GM21367 (cell line): Measurements from ENCODE around the gene RASL11A.
A peak's percentile ranks its signal among the peaks of the same experiment; 100 is the strongest.
"Not testable (repeated sequence)": the region's sequence is repeated elsewhere in the genome, so short reads cannot be mapped to it uniquely, and the experiment has no call there.

Experiments used
- ATAC-seq: cut with Tn5 transposase; IDR thresholded peaks from one replicate; pipeline ENCODE4 v1.9.1; 2021; ENCODE audit not compliant: unreplicated experiment

The RASL11A gene, protein sequence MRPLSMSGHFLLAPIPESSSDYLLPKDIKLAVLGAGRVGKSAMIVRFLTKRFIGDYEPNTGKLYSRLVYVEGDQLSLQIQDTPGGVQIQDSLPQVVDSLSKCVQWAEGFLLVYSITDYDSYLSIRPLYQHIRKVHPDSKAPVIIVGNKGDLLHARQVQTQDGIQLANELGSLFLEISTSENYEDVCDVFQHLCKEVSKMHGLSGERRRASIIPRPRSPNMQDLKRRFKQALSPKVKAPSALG

DNA sequence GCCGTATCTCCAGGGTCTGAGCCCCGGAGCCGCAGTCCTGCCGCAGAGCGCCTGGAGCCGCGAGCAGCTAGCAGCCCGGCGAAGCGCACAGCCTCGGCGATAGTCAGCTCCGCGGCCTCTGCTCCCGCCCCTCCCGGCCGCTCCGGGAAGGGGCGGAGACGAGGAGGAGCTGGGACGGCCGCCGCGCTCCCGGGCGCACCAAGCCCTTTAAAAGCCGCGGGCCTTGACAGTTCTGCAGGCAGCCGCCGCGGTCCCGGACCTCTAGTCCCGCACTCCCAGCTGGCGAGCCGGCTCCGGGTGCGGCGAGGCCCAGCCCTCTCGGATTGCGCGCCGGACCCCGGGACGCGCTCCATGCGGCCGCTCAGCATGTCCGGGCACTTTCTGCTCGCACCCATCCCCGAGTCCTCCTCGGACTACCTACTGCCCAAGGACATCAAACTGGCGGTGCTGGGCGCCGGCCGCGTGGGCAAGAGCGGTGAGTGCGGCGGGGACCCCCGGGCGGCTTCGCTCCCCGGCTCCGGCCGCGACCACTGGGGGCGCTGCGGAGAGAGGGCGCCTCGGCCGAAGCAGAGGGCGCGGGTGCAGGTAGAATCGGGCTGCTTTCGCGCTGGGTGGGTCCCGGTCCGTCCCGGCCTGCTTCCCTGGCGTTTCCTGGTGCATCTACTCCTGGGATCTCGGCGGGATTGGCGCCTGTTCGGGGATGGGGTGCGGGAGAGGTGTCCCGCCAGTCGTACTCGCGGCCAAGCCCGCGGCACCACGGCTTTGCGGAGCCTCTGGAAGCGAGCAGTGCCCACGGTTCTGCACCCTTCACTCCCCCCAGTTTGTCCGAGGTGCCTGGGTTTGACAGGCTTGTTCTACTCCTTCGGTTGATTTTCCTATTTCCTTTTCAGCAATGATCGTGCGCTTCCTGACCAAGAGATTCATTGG lies at the start of gene RASL11A:
Gene RASL11A (plus strand): TSS at position 237 of the 927 bp plus-strand sequence. CDS start 115 bp downstream, at position 352.
- ATAC-seq, result peak; percentile 62

DNA sequence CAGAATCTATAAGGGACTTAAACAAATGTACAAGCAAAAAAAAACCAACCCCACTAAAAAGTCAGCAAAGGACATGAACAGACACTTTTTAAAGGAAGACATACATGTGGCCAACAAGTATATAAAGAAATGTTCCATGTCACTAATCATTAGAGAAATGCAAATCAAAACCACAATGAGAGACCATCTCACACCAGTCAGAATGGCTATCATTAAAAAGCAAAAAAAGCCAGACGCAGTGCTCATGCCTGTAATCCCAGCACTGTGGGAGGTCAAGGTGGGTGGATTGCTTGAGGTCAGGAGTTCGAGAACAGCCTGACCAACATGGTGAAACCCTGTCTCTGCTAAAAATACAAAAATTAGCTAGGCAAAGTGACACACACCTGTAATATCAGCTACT lies 48.5 kb upstream of the RASL11A start:
- not testable (repeated sequence) for ATAC-seq

DNA sequence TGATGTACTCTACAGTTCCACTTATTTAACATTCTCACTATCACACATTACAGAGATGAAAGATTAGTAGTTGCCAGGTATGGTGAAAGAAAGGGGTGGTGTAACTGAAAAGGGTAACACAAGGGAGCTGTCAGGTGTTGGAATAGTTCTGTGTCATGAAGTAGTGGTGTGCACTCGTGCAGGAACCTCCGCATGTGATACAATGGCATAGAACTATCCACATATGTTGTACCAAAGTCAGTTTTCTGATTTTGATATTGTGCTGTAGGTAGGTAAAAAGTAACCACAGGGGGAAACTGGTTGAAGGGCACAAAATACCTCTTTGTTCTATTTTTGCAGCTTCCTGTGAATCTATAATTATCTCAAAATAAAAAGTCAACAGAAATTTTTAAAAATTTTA lies 43.6 kb upstream of the RASL11A start:
- no peak for ATAC-seq

DNA sequence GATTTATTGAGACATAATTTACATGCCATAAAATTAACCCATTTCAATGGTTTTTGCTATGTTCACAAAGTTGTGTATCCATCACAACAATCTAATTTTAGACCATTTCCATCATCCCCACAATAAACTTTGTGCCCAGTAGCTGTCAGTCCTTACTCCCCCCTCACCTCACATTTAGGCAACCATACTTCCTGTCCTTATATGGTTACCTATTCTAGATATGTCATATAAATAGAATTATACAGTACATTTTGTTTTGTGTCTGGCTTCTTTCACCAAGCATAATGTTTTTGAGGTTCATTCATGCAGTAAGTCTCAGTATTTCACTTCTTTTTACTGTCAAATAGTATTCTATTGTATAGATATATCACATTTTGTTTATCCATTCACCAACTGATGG lies 42.5 kb upstream of the RASL11A start:
- no peak for ATAC-seq

DNA sequence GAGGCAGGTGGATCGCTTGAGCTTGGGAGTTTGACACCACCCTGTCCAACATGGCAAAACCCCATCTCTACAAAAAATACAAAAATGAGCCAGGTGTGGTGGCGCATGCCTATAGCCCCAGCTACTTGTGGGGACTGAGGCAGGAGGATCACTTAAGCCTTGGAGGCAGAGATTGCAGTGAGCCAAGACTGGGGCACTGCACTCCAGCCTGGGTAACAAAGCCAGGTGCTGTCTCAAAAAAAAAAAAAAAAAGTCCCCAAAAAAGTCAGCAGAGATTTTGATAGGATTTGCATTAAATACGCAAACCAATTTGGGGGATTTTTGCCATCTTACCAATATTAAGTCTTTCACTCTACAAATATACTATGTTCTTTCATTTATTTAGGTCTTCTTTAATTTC lies 41.0 kb upstream of the RASL11A start:
- no peak for ATAC-seq

DNA sequence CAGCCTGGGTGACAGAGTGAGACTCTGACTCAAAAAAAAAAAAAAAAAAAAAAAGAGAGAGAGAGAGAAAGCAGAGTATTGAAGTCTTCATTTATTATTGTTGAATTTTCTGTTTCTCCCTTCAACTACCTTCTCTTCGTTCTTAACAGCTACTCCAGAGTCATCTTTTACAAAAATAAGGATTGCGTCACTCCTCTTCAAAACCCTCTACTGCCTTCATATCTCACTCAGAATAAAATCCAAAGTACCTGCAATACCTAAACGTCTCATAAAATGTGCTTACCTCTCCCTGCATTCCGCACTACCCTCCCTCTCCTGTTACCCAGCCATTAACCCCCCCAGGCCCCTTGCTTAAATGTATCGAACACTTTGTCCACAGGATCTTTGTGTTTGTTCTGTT lies 36.7 kb upstream of the RASL11A start:
- ATAC-seq, result no peak

DNA sequence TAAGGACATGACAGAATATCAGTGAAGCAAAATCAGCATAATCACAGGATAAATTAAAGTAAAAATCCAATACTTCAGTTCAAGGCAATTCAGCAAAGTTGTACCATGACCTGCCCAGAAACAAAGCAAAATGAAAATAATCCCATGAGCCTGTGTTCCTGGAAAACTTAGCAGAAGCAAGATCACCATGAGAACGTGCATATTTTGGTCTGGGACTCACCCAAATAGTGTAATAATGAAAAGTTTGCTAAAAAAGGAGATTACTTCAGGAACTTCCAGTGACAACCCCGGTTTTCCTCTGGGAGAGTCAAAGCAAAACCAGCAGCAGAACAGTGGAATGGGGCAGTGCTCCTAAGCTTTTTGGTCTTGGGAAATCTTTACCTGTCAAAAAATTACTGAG lies 34.2 kb upstream of the RASL11A start:
- ATAC-seq, result no peak

DNA sequence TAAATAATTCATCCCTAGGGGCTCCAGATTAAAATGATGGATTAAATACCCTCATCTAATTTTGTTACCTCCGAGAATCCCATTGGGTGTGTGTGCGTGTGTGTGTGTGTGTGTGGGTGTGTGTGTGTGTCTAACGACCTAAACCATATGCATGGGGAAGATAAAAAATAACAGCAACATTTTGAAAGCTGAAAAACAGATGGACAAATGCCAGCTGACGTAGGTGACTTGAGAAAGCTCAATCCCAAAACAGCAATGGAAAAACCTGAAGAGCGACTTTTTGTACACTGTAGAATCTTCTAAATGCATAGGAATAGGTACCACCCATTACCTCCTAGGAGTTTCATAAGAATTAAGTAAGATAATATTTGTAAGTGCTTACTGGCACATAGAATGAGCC lies 27.9 kb upstream of the RASL11A start:
- ATAC-seq, result no peak

DNA sequence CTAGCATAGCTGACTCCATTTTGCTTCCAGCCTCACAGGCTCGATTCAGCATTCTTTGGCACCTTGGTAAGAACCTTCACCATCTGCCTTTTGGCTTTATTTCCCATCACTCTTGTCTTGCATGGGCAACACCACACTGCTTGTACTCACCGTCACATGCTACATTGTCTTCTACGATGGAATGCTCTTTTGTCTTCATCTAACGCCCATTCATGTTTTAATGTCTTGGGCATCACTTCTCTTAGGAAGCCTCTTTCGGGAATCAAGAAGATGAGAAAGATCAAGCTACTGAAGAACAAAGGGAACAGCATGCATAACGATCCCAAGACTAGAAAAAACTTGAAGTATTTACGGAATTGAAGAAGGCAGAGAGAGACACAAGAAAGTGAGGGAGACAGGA lies 25.0 kb upstream of the RASL11A start:
- ATAC-seq, result no peak

DNA sequence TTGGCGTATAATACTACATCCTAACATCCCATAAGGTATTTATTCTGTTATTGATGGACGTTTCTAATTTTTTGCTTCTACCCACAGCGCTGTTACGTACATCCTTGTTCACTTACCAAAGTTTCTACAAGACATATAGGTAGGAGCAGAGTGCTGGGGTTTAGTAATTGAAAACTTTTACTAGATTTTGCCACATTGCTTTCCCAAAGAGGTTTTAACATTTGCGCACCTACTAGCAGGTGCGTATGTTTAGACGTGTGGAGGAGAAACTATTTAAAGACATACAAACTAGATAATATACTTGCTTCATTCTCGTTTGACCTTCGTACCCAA lies 19.8 kb upstream of the RASL11A start:
- peak; percentile 3 for ATAC-seq

DNA sequence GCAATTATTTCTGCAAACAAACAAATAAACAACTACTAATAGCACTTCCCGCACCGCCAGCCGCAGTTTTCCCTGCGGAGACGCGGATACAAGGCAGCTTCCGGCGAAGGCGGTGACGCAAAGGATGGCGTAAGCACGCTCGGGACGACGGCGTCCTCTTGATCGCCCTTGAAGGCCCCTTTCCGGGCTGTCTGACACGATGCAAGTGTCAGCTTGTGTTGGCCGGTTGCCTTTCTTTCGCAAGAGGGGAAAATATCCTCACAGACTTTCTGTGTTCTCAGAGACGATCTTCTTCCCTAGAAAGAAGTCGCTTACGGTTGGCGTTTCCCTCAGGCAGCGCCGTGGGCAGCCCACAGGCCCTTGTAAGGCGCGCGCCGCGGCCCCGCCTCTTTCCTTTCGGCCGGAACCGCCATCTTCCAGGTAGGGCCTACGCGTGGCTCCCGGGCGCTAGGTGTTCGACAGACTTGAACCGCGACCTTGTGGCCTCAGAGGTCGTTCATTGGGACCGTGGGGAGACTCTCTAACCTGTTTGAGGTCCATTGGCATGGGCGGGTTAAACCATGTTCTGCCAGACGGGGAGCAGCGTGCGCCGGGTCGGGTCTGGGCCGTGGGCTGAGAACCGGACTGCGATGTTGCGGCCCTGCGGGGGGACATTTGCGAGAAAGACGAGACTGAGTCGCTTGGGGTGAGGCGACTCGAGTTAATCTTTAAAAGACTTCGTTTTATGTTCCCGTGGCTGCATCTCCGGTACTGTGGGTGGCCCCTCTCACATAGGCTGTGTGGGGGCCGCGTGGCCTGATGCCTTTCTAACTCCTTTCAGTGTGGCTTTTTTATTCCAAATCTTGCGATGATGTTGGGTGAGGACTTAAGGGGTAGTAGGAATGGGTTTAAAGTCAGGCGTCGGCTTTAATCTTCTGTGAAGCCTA lies 19.2 kb upstream of the RASL11A start, which contains the start of gene RPL21:
Gene RPL21 (plus strand): TSS at position 393 of the 926 bp plus-strand sequence. CDS start 2,219 bp downstream, outside the sequence.
- peak; percentile 87 for ATAC-seq

DNA sequence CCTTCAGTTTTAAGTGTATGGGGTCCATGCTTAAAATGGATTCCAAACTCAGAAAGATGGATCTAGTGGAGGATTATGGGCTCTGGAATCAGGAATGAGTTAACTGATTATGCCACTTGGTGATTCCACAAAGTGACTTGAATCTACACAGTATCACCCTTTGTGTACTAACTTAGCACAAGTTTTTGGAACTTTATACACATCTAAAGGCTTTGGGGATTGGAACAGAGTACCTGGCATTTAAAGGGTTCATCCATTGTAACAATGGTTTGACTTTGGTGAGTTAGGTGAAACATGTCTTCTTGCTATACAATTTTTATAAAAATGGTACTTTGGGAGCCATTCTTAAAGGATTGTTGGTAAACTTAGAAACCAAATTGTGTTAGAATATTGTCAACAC lies 18.2 kb upstream of the RASL11A start:
- ATAC-seq, result no peak

DNA sequence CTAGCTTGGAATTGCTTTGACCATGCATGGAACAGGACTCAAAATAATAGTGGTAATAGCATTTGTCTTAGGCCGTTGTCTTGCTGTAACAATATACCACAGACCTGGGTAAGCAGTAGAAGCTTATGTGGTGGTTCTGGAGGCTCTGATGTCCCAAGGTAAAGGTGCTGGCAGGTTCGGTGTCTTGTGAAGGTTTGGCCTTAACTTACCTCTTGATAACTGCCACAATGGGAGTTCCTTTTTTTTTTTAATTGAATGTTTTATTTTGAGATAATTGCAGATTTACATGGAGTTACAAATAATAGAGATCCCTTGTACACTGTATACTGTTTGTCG lies 13.4 kb upstream of the RASL11A start:
- ATAC-seq, result no peak

DNA sequence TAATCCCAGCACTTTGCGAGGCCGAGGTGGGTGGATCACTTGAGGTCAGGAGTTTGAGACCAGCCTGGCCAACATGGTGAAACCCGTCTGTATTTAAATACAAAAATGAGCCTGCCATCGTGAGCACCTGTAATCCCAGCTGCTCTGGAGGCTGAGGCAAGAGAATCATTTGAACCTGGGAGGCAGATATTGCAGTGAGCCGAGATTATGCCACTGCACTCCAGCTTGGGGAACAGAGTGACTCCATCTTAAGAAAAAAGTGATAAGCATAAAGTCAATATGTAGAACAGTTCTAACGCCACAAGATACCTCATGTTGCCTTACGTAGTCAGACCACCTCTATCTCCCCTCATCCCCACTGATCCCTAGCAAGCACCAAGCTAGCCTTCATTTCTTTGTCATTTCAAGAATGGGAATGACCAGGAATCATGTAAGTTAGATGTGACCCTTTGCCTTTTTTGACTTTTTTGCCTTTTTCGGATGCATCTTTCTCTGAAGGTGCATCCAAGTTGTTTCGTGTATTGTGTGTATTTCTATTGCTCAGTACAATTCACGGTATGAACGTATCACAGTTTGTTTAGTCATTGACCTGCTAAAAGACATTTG lies 12.9 kb upstream of the RASL11A start:
- ATAC-seq, result no peak

DNA sequence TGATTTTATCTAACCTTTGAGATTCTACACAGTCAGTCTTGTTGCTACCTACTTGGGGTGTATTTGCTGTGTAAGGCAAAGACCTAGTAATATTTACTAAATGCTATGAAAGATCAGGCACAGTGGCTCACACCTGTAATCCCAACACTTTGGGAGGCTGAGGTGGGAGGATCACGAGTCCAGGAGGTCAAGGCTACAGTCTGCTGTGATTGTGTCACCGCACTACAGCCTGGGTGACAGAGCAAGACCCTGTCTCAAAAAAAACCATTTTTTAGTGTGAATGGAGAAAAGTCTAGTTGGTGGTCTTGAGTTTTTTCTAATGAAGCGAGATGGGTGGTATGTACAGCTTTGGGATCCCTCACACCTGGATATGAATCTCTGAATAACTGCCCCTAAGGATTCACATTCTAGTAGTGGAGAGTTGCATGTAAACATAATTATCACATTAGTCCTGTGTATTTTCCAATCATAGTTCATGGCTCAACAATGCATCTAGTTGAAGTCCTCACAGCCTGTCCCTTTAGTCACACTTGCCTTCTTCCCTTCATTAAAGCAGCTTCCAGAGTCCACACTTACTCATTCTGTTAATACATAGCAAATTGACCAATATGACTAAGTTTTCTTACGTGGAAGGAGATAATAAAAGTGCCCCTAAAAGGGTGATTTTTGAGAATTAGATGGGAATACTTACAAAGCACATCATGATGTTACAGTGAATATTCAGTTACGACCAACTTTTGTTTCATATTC lies 11.8 kb upstream of the RASL11A start:
- ATAC-seq, result no peak

DNA sequence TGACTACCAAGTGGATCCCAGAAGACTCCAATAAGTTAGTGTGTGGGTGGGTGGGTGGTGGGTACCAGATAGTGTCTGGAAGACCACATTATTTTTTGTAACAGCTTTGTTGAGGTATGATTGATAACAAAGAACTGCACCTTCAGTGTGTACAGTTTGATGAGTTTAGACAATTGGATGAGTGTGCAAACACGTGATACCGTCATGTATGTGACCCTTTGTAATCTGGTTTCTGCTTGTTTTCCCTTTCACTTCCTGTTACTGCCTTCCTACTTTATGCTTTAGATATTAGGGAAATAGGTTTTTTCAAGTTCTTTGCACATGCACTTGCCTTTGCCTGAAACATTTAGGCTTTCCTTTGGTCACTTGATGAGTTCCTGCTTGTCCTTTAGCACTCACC lies 10.8 kb upstream of the RASL11A start:
- ATAC-seq, result no peak

DNA sequence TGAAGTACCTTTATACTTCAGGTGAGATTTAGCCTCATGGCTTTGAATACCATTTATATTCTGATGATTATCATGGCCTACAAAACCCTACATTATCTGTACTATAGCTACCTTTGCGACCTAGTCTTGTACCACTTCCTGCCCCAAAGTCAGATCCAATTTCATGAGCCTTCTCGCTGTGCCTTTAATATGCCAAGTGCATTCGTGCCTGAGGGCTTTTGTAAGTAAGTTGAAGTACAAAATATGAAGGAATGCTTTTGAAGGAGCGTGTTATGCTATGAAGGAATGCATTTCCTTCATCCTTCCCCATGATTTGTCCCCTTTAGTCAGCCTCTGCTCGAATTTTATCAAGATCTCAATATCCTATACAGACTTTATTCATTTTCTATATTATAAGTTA lies 9.2 kb upstream of the RASL11A start:
- ATAC-seq, result no peak

DNA sequence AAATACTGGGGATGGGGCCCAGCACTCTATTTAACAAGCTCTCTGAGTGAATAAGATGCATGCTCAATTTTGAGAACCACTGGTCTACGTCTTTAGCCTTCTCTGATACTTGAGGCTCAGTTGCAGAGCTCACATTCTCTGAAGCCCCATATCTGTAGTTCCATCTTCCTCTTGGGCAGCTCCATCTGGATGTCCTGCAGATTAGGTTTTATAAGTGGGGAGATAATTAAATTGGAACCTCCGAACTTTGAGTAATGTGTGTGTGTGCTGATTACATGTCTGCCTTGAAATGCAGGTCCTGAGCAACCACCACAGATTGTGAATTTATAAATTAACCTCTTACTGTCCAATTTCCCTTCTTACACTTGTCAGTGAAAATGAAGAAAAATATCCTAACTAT lies 7.2 kb upstream of the RASL11A start:
- ATAC-seq, result no peak

DNA sequence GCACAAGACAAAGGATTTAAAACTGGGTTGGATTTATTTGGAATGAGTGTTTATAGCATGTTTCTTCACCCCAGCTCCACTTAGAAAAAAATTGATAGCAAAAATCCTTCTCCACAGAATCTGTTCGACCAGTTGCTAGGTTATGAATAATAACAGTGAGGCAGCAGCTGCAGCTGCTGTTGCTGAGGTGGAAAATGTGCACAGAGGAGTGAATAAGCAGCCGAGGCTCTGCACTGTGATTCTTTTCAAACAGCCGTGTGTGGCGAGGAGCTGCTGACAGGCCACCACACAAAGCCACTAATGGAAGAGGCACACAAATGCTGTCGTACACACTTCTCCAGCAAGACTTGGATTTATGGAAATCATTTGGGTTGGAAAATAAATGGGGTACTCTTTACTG lies 6.4 kb upstream of the RASL11A start:
- no peak for ATAC-seq

DNA sequence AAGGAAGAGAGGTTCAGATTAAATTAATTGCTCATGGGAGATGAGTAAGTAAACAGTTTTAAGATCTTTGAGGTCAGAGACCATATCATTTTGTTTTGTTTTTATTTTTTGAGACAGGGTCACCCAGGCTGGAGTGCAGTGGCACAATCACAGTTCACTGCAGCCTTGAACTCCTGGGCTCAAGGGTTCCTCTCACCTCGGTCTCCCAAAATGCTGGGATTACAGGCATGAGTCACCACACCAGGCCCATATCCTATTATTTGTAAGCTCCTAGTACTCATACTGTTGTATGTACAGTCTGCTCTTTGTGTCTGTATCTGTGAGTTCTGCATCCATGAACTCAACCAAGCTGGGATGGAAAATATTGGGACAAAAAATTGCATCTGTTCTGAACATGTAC lies 6.0 kb upstream of the RASL11A start:
- ATAC-seq, result no peak
